Measurements from ENCODE around the gene CHCHD6. TPM values are rescaled to one million over a fixed set of nuclear protein-coding genes. Genes with fewer than 3 reads are reported as not detected.

The CHCHD6 gene
- total RNA-seq, 6 experiments from 2014 or later: 1.7 to 5.3 (median 4.2) TPM

DNA sequence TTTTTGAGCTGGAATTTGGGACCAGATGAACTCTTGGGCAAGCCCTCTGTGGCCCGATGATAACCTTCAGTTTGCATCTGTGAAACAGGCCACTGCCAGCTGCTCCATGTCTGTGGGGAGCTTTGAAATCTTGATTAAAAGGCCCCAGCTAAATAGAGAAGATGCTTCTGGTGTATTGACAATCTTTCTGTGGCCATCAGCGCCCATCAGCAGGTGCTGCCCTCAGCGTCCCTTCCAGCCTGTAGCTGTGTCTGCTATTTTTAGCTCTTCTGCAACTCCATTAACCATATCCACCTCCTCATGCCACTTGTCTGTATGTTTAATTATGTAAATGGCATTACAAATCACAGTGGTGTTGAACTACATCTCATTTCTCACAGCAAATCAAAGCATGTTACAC is 54.0 kb downstream of the CHCHD6 start:
- intact Hi-C loops (cut with DNase I): loop anchor here (10.0 kb wide), 3 partner anchors 207 to 797 kb away; no protein-coding TSS in a partner anchor
- WGBS (ENCODE audit: insufficient coverage, low coverage, low lambda C conversion rate, missing lambda C conversion rate): 90% methylated on average over 2 of the region's 3 CpGs
- no peaks in the 10 kb centered on the region for H3K27me3 ChIP-seq

DNA sequence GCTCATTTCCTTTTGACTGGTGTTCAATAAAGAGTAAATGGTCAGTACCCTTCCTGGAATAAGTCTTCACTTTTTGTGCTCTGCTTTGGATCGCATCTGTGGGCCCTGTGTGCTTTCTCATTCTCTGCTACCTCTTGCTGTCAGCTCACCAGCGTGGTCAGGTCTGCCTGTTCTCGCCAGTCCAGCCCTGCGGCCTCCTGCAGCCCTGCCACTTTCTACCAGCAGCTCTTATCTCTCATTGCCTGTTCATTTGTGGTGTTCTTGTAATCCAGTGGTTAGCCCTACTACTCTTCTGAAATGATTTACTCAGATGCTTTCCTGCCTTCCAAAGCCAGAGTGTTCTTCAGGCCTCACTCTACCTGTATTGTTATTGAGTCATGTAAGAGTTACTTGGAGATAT is 54.8 kb downstream of the CHCHD6 start:
- ATAC-seq: no peak
- no peak overlapping the region for H3K27ac ChIP-seq
- TF ChIP-seq POLR2A (IDR thresholded peaks at IDR 0.05) (no peak), CTCF (IDR thresholded peaks at IDR 0.05) (no peak)
- intact Hi-C loops (cut with DNase I): loop anchor here (10.0 kb wide), 3 partner anchors 206 to 796 kb away; no protein-coding TSS in a partner anchor
- DNase-seq: no peak
- no peak overlapping the region for H3K4me3 ChIP-seq
- H3K4me1 ChIP-seq: no peaks in the 10 kb centered on the region
- no peaks in the 10 kb centered on the region for H3K27me3 ChIP-seq
- H3K9me3 ChIP-seq: no peaks in the 10 kb centered on the region
- no peaks in the 10 kb centered on the region for H3K36me3 ChIP-seq
- 94% methylated on average over 2 of the region's 4 CpGs for WGBS (ENCODE audit: insufficient coverage, low coverage, low lambda C conversion rate, missing lambda C conversion rate)

More for the DNA sequence above, 54.0 kb downstream of the CHCHD6 start:
- Histone ChIP-seq H3K9me3 (no peaks in the 10 kb centered on the region), H3K4me3 (no peak overlapping the region), H3K27ac (no peak overlapping the region), H3K36me3 (no peaks in the 10 kb centered on the region), H3K4me1 (no peaks in the 10 kb centered on the region)
- ATAC-seq (no peak), DNase-seq (no peak)
- TF ChIP-seq CTCF (IDR thresholded peaks at IDR 0.05) (no peak), POLR2A (IDR thresholded peaks at IDR 0.05) (no peak)

DNA sequence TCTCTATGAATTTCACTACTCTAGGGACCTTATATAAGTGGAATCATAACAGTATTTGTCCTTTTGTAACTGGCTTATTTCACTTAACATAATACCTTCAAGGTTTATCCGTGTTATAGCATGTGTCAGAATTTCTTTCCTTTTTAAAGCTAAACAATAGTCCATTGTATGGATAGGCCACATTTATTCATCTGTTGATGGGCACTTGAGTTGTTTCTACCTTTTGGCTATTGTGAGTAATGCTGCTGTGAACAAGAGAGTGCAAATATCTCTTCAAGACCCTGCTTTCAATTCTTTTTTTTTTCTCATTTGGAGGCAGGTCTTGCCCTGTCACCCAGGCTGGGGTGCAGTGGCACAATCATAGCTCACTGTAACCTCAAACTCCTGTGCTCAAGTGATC is 56.5 kb downstream of the CHCHD6 start:
- WGBS (ENCODE audit: insufficient coverage, low coverage, low lambda C conversion rate, missing lambda C conversion rate): 100% methylated on average over 1 of the region's 1 CpG

GRCh38 chr3:126763035-126763434 is 59.0 kb downstream of the CHCHD6 start:
- Histone ChIP-seq H3K4me3 (no peak overlapping the region), H3K27ac (no peak overlapping the region), H3K27me3 (no peaks in the 10 kb centered on the region), H3K36me3 (no peaks in the 10 kb centered on the region), H3K9me3 (no peaks in the 10 kb centered on the region), H3K4me1 (no peaks in the 10 kb centered on the region)
- intact Hi-C loops (cut with DNase I): no loop called here
- DNase-seq (no peak), ATAC-seq (no peak)
- TF ChIP-seq POLR2A (IDR thresholded peaks at IDR 0.05): no peak

More for the DNA sequence above, 56.5 kb downstream of the CHCHD6 start:
- Histone ChIP-seq H3K36me3 (no peaks in the 10 kb centered on the region), H3K27ac (no peak overlapping the region), H3K4me3 (no peak overlapping the region), H3K9me3 (no peaks in the 10 kb centered on the region), H3K27me3 (no peaks in the 10 kb centered on the region), H3K4me1 (no peaks in the 10 kb centered on the region)
- no peak for ATAC-seq
- TF ChIP-seq CTCF (IDR thresholded peaks at IDR 0.05) (no peak), POLR2A (IDR thresholded peaks at IDR 0.05) (no peak)
- intact Hi-C loops (cut with DNase I): no loop called here
- no peak for DNase-seq

DNA sequence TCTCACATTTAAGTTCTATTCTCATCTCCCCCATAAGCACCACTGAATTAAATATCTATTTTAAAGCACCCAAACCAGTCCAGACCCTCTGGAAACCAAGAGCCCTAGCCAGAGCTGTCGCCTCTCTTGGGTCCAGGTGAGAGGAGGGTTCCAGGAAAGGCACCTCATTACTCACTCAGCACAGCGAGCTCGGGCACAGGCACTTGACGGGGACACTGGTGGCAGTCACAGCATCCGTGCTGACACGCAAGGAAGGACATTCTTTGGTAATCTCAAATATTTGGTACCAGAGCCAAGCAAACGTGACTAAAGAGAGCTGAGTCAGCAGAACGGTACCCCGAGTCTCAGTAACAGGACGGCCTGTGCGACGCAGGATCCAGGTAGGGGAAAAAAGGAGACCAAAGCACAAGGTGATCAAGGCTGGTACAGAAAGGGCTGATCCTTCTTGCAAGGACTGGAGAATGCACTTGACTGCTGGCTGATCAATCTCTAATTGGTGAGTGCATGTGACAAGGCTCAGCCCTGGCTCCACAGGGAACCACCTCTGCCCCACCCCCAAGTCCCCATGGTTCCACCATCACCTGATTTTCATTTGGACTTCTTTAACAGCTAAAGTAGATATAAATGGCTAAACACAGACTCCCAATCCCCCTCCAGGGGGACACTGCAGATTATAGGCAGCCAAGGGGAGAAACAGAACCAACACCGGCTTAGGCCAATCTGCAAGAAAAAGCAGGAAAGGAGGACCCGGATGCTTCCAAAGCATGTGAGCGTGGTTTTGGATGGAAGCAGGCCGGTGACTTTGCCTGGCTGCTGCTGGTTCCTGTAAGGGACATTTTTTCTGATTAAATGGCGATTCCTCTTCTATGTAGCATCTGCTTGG is 61.4 kb downstream of the CHCHD6 start:
- Histone ChIP-seq H3K4me1 (no peaks in the 10 kb centered on the region), H3K36me3 (no peaks in the 10 kb centered on the region), H3K9me3 (no peaks in the 10 kb centered on the region), H3K27me3 (no peaks in the 10 kb centered on the region), H3K4me3 (no peak overlapping the region), H3K27ac (no peak overlapping the region)
- WGBS (ENCODE audit: insufficient coverage, low coverage, low lambda C conversion rate, missing lambda C conversion rate): 88% methylated on average over 17 of the region's 17 CpGs
- ATAC-seq (no peak), DNase-seq (no peak)
- intact Hi-C loops (cut with DNase I): no loop called here
- no peak for TF ChIP-seq CTCF (IDR thresholded peaks at IDR 0.05)
- no peak for TF ChIP-seq POLR2A (IDR thresholded peaks at IDR 0.05)

Data from right lobe of liver (tissue), 6 donors.